ENCODE data around the gene TMEM253. TPM values are rescaled to one million over a fixed set of nuclear protein-coding genes. Genes with fewer than 3 reads are reported as not detected.

The TMEM253 gene
- total RNA-seq, 4 donors from 2014 or later = 9.1 to 140 (median 124) TPM

GRCh38 chr14:21078287-21078686 lies 22.6 kb upstream of the TMEM253 start:
- no peaks in the 10 kb centered on the region for H3K4me1 ChIP-seq
- H3K4me3 ChIP-seq = no peak overlapping the region
- no peaks in the 10 kb centered on the region for H3K9me3 ChIP-seq
- peaks cover 0 to 76% (median 0%) of the 10 kb centered on the region in 3 donors for H3K36me3 ChIP-seq
- no peak overlapping the region for H3K27ac ChIP-seq
- DNase-seq = no peak
- no peak for TF ChIP-seq POLR2A (IDR thresholded peaks at IDR 0.05)
- TF ChIP-seq, protein P1, sequence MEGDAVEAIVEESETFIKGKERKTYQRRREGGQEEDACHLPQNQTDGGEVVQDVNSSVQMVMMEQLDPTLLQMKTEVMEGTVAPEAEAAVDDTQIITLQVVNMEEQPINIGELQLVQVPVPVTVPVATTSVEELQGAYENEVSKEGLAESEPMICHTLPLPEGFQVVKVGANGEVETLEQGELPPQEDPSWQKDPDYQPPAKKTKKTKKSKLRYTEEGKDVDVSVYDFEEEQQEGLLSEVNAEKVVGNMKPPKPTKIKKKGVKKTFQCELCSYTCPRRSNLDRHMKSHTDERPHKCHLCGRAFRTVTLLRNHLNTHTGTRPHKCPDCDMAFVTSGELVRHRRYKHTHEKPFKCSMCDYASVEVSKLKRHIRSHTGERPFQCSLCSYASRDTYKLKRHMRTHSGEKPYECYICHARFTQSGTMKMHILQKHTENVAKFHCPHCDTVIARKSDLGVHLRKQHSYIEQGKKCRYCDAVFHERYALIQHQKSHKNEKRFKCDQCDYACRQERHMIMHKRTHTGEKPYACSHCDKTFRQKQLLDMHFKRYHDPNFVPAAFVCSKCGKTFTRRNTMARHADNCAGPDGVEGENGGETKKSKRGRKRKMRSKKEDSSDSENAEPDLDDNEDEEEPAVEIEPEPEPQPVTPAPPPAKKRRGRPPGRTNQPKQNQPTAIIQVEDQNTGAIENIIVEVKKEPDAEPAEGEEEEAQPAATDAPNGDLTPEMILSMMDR (IDR thresholded peaks at IDR 0.05) = no peak
- no peaks in the 10 kb centered on the region for H3K27me3 ChIP-seq

- Histone ChIP-seq H3K4me1 (no peaks in the 10 kb centered on the region), H3K36me3 (peaks cover 0 to 76% (median 0%) of the 10 kb centered on the region in 3 donors), H3K27ac (no peak overlapping the region), H3K27me3 (no peaks in the 10 kb centered on the region), H3K9me3 (no peaks in the 10 kb centered on the region), H3K4me3 (no peak overlapping the region)
- DNase-seq = no peak
- no peak for TF ChIP-seq POLR2A (IDR thresholded peaks at IDR 0.05)
- TF ChIP-seq, protein P1 (IDR thresholded peaks at IDR 0.05) = no peak
Measured at GRCh38 chr14:21078726-21079125, 22.1 kb upstream of the TMEM253 start.

- TF ChIP-seq POLR2A (IDR thresholded peaks at IDR 0.05) = no peak
- TF ChIP-seq, protein P1 (IDR thresholded peaks at IDR 0.05) = no peak
- no peaks in the 10 kb centered on the region for H3K4me1 ChIP-seq
- no peak overlapping the region for H3K4me3 ChIP-seq
- no peaks in the 10 kb centered on the region for H3K27me3 ChIP-seq
- peak in 1 of 3 donors; percentile 42 for DNase-seq
- H3K27ac ChIP-seq = no peak overlapping the region
- peaks cover 0 to 68% (median 0%) of the 10 kb centered on the region in 3 donors for H3K36me3 ChIP-seq
- H3K9me3 ChIP-seq = no peaks in the 10 kb centered on the region
Measured at GRCh38 chr14:21081521-21082142, 19.2 kb upstream of the TMEM253 start.

GRCh38 chr14:21083565-21084325 lies 17.1 kb upstream of the TMEM253 start:
- peaks cover 0 to 6% (median 0%) of the 10 kb centered on the region in 4 donors for H3K4me1 ChIP-seq
- no peaks in the 10 kb centered on the region for H3K27me3 ChIP-seq
- no peak overlapping the region for H3K27ac ChIP-seq
- no peaks in the 10 kb centered on the region for H3K9me3 ChIP-seq
- no peak for DNase-seq
- TF ChIP-seq, protein P1 (IDR thresholded peaks at IDR 0.05) = no peak
- TF ChIP-seq POLR2A (IDR thresholded peaks at IDR 0.05) = no peak
- peaks cover 0 to 63% (median 0%) of the 10 kb centered on the region in 3 donors for H3K36me3 ChIP-seq
- H3K4me3 ChIP-seq = no peak overlapping the region

DNA sequence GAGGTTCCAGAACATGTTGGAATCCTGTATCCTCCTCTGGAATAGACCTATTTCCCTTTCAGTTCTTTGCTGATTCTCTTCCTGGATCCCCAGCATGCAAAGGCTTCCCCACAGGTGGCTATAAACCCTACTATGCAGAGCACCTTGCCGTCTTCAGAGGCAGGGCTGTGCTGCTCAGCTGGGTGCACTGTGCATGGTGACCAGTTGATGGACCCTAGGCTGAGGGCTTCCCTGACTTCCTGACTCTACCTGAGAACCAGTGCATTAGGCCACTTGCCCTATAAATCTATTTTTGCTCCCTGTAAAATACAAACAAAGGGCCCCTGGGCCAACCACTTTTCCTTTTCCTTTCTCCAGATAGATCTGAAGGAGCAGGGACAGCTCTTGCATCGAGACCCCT lies 16.5 kb upstream of the TMEM253 start:
- H3K27ac ChIP-seq = peak overlapping the region in 1 of 4 donors; percentile 2
- H3K27me3 ChIP-seq = no peaks in the 10 kb centered on the region
- H3K4me3 ChIP-seq = no peak overlapping the region
- TF ChIP-seq, protein P1 (IDR thresholded peaks at IDR 0.05) = no peak
- no peak for TF ChIP-seq POLR2A (IDR thresholded peaks at IDR 0.05)
- H3K36me3 ChIP-seq = peaks cover 0 to 61% (median 0%) of the 10 kb centered on the region in 3 donors
- DNase-seq = no peak
- peaks cover 0 to 6% (median 0%) of the 10 kb centered on the region in 4 donors for H3K4me1 ChIP-seq
- H3K9me3 ChIP-seq = no peaks in the 10 kb centered on the region

Data from Peyer's patch (tissue), 4 donors.